NB4 (cell line): ENCODE results near the gene PIK3R1.

Source experiments
- DNase-seq: peaks from one replicate; pipeline ENCODE4 v3.0.0; 2010; ENCODE audit warnings: low read depth
- H3K4me3 ChIP-seq: one replicate; pipeline ENCODE4 v1.5.1; 2011; ENCODE audit warnings: mild to moderate bottlenecking, low read depth, low read length, moderate library complexity
- MYC ChIP-seq: IDR thresholded peaks from 2 replicates; pipeline ENCODE4 v1.6.1; 2011; ENCODE audit warnings: low read depth, low read length
- POLR2A ChIP-seq: IDR thresholded peaks from 2 replicates; pipeline ENCODE4 v1.6.1; 2011; ENCODE audit warnings: mild to moderate bottlenecking; ENCODE audit not compliant: insufficient read length; ENCODE audit errors: extremely low read depth
- TF ChIP-seq, protein P1 (sequence below): IDR thresholded peaks from 2 replicates; pipeline ENCODE4 v1.6.1; 2011; ENCODE audit warnings: low read depth, low read length
- TF ChIP-seq, protein P2 (sequence below): IDR thresholded peaks from one replicate; pipeline ENCODE4 v1.5.1; 2012; ENCODE audit warnings: low read depth, low read length

The PIK3R1 gene

DNA sequence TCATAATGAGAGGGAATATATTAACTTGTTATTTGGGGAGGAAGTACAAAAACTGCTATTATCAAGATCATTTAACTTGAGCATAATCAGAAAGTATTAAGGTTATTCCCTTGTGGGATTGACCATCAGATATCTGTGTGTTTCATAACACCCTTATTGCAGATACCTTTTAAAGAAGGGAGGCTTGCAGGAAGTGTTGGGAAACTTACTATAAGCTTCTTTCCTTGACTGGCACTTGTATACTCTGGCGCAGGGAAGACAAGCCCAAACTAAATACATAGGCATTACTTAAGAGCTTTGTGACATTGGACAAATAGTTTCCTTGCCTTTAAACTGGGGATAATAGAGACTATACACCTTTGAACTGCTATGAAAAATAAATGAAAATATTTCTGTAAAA, 50.9 kb downstream of the PIK3R1 start:
- TF ChIP-seq MYC, result no peak
- TF ChIP-seq, protein P1, sequence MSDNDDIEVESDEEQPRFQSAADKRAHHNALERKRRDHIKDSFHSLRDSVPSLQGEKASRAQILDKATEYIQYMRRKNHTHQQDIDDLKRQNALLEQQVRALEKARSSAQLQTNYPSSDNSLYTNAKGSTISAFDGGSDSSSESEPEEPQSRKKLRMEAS, result no peak
- no peak overlapping the region for H3K4me3 ChIP-seq
- peak; percentile 49 for DNase-seq

DNA sequence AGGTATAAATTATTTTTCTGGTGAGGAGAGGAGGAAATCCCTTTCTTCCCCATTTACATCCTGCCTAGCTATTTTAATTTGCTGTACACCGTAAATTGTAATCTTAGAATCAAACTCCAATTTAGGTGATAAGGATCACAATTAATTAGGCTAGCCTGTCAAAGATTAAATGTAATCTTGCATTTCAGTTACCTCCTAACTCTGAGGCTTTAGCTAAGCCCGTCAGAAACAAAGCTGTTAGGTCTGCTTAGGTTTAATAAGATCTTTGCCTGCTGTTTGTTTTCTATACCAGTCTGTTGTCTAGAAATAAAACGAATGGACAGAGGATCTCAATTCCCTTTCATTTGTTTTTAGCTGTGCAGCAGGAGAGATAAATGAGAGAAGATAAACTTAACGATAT, 51.5 kb downstream of the PIK3R1 start:
- TF ChIP-seq POLR2A, result no peak
- TF ChIP-seq, protein P1, result no peak
- TF ChIP-seq, protein P2, sequence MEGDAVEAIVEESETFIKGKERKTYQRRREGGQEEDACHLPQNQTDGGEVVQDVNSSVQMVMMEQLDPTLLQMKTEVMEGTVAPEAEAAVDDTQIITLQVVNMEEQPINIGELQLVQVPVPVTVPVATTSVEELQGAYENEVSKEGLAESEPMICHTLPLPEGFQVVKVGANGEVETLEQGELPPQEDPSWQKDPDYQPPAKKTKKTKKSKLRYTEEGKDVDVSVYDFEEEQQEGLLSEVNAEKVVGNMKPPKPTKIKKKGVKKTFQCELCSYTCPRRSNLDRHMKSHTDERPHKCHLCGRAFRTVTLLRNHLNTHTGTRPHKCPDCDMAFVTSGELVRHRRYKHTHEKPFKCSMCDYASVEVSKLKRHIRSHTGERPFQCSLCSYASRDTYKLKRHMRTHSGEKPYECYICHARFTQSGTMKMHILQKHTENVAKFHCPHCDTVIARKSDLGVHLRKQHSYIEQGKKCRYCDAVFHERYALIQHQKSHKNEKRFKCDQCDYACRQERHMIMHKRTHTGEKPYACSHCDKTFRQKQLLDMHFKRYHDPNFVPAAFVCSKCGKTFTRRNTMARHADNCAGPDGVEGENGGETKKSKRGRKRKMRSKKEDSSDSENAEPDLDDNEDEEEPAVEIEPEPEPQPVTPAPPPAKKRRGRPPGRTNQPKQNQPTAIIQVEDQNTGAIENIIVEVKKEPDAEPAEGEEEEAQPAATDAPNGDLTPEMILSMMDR, result no peak
- TF ChIP-seq MYC, result no peak
- DNase-seq, result no peak
- no peak overlapping the region for H3K4me3 ChIP-seq

DNA sequence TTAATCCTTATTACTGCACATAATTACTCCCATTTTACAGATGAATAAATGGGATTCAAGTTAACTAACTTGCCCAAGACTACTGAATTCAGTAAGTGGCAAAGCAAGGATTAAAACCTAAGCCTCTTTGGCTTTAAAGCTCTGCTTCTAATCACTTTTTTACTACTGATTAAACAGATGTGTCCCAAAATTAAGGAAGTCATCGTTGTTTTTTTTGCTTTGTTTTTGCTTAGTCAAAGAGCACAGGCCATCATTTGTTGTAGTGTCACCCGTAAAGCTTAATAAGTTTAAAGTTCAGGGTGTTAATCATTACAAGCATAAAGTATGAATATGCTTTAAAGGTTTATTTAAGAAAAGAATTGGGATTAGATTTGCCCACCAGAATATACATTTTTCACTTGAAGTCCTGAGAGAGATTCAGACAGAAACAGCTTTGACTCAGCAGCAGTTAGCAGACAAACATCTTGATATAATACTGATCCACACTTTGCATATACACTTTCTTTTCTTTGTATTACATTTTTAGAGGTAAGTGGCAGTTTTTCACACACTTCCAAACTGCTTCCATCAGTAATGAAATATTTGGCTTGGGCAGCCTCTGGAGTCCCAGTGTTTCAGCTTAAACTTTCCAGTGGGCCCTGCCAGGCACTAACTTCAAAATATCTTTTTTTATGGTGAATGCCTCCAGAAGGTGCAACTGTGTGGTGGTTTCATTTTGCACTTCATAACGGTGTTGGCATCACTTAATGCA, 52.7 kb downstream of the PIK3R1 start:
- no peak overlapping the region for H3K4me3 ChIP-seq
- no peak for DNase-seq
- TF ChIP-seq, protein P1, result no peak
- no peak for TF ChIP-seq MYC
- no peak for TF ChIP-seq POLR2A
- TF ChIP-seq, protein P2, result no peak

DNA sequence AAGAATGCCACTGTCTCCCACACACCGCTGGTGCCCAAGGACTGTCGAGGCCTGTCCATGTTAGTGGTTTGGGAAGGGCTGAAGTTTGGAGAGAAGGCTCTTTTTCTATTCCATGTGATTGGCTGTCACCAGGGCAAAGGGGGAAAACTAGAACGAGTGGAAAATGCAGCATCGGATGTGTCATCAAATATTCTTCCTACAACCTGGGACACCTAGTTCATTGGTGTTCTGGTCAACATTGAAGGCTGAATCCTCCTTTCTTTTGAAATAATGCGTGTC, 53.2 kb downstream of the PIK3R1 start:
- DNase-seq, result no peak
- H3K4me3 ChIP-seq, result no peak overlapping the region
- TF ChIP-seq, protein P2, result no peak
- TF ChIP-seq POLR2A, result no peak
- no peak for TF ChIP-seq MYC
- TF ChIP-seq, protein P1, result no peak

DNA sequence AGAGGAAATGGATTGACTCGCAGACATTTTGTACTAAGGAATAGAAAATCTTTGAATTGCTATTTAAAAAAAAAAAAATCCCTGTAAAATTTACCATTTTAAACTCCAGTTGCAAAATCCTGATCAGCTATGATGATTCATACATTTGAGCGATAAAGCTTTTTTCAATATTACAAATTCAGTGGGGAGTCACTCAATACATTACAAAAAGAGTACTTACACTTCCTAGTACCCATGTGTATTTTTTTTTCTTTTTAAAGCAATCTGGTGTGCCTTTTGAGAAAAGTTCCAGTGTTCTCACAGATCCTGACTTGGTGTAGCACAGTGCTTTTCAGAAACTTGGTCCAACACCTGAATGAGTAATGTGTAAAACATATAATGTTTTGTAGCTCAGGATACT, 54.3 kb downstream of the PIK3R1 start:
- no peak overlapping the region for H3K4me3 ChIP-seq
- TF ChIP-seq, protein P2, result no peak
- TF ChIP-seq MYC (no peak), POLR2A (no peak)
- TF ChIP-seq, protein P1, result no peak
- DNase-seq, result no peak

DNA sequence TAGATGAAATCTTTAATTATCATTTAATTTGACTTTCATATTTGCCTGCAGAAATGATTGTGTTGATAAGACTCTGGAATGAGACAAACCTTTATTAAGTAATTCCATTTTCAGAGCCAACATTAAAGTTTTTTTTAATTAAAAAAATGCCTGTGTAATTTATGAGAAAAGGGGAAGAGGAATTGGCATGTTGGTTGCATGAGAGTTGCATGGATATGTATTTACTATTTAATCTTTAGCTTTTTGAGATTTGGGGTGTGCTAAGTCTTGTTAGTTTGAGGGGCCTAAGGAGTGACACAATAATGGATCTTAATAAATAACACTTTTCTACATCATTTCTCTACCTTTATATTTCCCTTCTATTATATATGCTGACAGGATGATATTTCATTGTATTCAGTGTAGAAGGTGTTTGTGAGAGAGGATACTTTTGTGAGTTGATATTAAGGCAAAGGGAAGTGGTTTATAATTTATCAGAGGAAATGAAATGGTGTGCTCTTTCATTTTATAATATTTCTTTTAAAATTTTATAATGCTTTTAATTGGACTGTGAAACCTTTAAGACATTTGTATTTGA, 54.9 kb downstream of the PIK3R1 start:
- H3K4me3 ChIP-seq, result no peak overlapping the region
- TF ChIP-seq POLR2A, result no peak
- TF ChIP-seq, protein P2, result no peak
- no peak for TF ChIP-seq MYC
- TF ChIP-seq, protein P1, result no peak
- no peak for DNase-seq
